H1 (cell line): ENCODE measurements around the gene RASAL2.

Experiments used
- CTCF ChIP-seq, 3 experiments: IDR thresholded peaks; 1 replicate in 2 of 3; 2 replicates in 1 of 3; pipeline versions ENCODE4 v1.5.1 to v1.6.1; 2011; ENCODE audit warnings: low read length in 3 of 3, mild to moderate bottlenecking in 3 of 3, inconsistent platforms in 2 of 3, low read depth in 1 of 3, moderate library complexity in 1 of 3; ENCODE audit not compliant: insufficient read depth in 1 of 3; ENCODE audit errors: control extremely low read depth in 1 of 3
- TAF1 ChIP-seq: IDR thresholded peaks from 2 replicates; pipeline ENCODE4 v1.6.1; 2011; ENCODE audit warnings: mild to moderate bottlenecking, low read depth, low read length

- no peak for TF ChIP-seq TAF1
- TF ChIP-seq CTCF (IDR thresholded peaks at IDR 0.05; ENCODE audit: control extremely low read depth in 1 of 3, insufficient read depth in 1 of 3, low read depth in 1 of 3, low read length in 3 of 3): no peak
Observed at GRCh38 chr1:178323067-178323466, 229.2 kb downstream of the RASAL2 start.
